ENCODE measurements around the gene SYT9.

The SYT9 gene

GRCh38 chr11:7444091-7444981 is 192.6 kb downstream of the SYT9 start:
- no peak for TF ChIP-seq CTCF (IDR thresholded peaks at IDR 0.05; ENCODE audit: insufficient read depth, low read depth, low read length, missing control alignments)
- no peak for DNase-seq (ENCODE audit: low read depth)
- no peak overlapping the region for H3K4me3 ChIP-seq (ENCODE audit: low read depth, low read length)

- H3K4me3 ChIP-seq (ENCODE audit: low read depth, low read length) = no peak overlapping the region
- TF ChIP-seq CTCF (IDR thresholded peaks at IDR 0.05; ENCODE audit: insufficient read depth, low read depth, low read length, missing control alignments) = no peak
- no peak for DNase-seq (ENCODE audit: low read depth)
These were observed 193.9 kb downstream of the SYT9 start for GRCh38 chr11:7445564-7445963.

- DNase-seq (ENCODE audit: low read depth) = no peak
- no peak overlapping the region for H3K4me3 ChIP-seq (ENCODE audit: low read depth, low read length)
- no peak for TF ChIP-seq CTCF (IDR thresholded peaks at IDR 0.05; ENCODE audit: insufficient read depth, low read depth, low read length, missing control alignments)
These were observed 196.5 kb downstream of the SYT9 start for GRCh38 chr11:7448201-7448600.

- DNase-seq (ENCODE audit: low read depth) = no peak
- H3K4me3 ChIP-seq (ENCODE audit: low read depth, low read length) = no peak overlapping the region
- TF ChIP-seq CTCF (IDR thresholded peaks at IDR 0.05; ENCODE audit: insufficient read depth, low read depth, low read length, missing control alignments) = no peak
These were observed 197.6 kb downstream of the SYT9 start for GRCh38 chr11:7449211-7449840.

GRCh38 chr11:7449841-7450214 is 198.1 kb downstream of the SYT9 start:
- no peak for DNase-seq (ENCODE audit: low read depth)
- no peak for TF ChIP-seq CTCF (IDR thresholded peaks at IDR 0.05; ENCODE audit: insufficient read depth, low read depth, low read length, missing control alignments)
- no peak overlapping the region for H3K4me3 ChIP-seq (ENCODE audit: low read depth, low read length)

GRCh38 chr11:7450836-7451235 is 199.1 kb downstream of the SYT9 start:
- no peak for TF ChIP-seq CTCF (IDR thresholded peaks at IDR 0.05; ENCODE audit: insufficient read depth, low read depth, low read length, missing control alignments)
- DNase-seq (ENCODE audit: low read depth) = no peak
- H3K4me3 ChIP-seq (ENCODE audit: low read depth, low read length) = no peak overlapping the region
